Stimulated activated CD4-positive, alpha-beta T cell treated with anti-CD3 and anti-CD28 coated beads, Interleukin-1b, Interleukin-23, amount 100 ng/mL, for 24 hours (primary cell): Measurements from ENCODE around the gene C1R.
"Not testable (repeated sequence)": the region's sequence is repeated elsewhere in the genome, so short reads cannot be mapped to it uniquely, and the experiment has no call there.

Experiments used
- DNase-seq, 4 experiments: peaks; one replicate each; pipeline ENCODE4 v3.0.0-alpha.2; 2020; ENCODE audit warnings: low read depth in 4 of 4, low spot score in 1 of 4

C1R gene

DNA sequence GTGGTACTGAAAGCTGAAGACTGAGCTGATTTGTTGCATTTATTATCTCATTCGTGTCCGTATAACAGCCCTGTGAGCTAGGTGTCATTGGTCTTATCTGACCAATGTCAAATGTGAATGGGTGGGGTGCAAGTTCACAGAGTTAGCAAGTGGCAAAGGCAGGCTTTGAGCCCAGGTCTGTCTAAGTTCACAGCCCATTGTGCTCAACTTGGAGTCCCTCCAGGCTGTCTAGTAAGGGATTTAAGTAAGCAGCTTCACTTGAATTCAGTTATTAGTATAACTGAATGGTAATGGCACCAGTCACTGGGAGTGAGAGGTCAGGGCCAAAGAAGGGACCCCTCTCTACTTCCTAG, 23.3 kb downstream of the C1R start:
- no peak for DNase-seq

GRCh38 chr12:7068240-7068993, 23.8 kb downstream of the C1R start:
- DNase-seq: no peak

DNA sequence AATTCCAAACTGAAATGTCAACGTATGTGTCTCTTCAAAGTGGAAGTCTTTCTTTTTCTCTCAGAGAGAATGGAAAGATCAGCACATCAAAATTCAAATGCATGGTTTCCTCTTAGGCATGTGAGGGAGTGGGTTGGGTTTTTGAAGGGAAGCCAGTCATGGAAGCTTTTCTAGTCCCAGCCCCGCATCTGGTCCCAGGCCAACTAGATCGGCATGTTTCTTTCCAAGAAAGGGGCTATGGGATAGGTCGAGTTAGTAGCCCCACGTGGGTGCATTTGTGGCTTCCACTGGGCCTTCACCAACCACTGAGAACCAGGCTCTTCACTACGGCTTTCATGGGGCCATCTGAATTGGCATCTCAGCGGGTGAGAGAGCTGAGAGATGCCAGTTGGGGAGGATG, 25.1 kb downstream of the C1R start:
- DNase-seq: no peak

GRCh38 chr12:7066596-7066995, 25.6 kb downstream of the C1R start:
- no peak for DNase-seq

DNA sequence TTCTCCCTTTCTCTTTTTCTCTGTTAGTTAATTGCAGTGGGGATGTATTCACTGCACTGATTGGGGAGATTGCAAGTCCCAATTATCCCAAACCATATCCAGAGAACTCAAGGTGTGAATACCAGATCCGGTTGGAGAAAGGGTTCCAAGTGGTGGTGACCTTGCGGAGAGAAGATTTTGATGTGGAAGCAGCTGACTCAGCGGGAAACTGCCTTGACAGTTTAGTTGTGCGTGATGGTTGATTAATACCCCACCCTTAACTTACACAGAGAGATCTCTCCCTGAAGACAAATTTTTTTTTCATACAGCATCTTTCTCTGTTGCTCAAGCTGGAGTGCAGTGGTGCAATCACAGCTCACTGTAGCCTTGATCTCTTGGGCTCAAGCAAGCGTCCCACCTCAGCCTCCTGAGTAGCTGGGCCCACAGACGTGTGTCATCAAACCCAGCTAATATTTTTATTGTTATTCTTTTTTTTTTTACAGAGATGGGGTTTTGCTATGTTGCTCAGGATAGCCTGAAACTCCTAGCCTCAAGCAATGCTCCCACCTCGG, 27.1 kb downstream of the C1R start:
- no peak for DNase-seq

DNA sequence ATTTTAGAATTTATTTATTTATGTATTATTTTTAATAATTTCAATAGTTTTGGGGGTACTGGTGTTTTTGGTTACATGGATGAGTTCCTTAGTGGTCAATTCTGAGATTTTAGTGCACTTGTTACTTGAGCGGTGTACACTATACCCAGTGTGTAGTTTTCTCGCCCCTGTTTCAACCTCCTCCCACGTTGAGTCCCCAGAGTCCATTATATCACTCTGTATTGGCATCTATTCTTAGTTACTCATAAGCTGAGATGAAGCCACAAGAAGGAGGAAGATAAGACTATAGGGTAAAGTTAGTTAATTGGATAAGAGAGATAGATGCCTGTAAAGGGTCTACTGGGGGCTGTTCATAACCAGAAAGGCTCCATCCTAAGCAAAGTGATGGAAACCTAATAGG, 27.7 kb downstream of the C1R start:
- no peak for DNase-seq

- no peak for DNase-seq
Measured at GRCh38 chr12:7061596-7061995, 30.6 kb downstream of the C1R start.

GRCh38 chr12:7061138-7061537, 31.1 kb downstream of the C1R start:
- DNase-seq: no peak

GRCh38 chr12:7060353-7060954, 31.8 kb downstream of the C1R start, which contains the start of gene C1S:
TSS of gene C1S (plus strand) at chr12:7060718. CDS start at chr12:7061913, 1,195 bp downstream.
- DNase-seq: no peak

GRCh38 chr12:7059780-7060179, 32.5 kb downstream of the C1R start:
- no peak for DNase-seq

DNA sequence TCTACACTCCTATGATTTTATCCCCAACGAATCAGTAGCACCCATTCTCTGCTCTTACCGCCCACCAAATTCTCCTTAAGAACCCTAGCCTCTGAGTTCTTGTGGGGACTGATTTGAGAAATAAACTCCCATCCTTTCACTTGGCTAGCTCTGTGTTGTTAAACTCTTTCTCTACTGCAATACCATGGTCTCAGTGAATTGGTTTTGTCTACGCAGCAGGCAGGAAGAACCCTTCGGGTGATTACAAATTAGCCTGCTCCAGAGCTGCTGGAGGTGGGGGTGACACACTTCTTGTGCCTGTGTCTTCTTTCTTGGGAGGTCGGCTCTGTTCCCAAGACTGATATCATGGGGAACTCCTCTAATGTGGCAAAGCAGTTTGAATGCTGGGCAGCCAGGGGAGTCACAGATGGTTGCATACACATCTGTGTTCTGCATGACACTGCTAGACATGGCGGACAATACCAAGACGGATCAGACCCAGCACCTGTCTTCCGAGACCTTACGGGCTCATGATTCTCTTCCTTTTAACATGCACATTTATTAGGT, 33.3 kb downstream of the C1R start:
- DNase-seq: no peak

DNA sequence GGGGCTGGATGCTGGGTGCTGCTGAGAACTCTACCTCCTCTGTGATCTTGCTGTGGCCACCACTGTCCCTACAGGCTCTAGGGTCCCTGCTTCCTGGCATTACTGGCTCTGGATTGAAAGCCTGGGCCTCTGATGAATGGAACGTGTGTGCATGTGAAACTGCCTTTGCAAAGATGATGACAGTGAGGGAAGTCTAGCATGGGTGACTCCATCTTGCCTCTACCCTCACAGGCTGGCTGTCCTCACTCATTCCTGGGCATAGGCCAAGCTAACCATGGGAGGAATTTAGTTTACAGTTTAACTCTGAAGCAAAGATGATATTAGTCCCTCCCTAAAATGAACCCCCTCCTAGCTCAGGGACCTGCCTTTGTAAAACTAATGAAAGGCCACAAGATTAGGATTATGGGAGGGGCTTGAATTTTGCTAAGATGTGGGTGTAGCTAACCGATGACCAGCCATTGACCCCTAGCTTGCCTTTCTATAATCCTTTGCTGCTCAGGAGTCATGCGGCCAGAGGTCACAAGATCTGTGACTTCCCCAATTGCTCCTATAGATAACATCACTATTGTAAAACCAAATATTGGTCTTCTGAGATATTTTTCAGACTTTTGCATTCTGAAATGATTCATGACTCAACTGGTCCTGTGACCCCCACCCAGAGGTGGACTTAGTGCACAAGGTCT, 33.9 kb downstream of the C1R start:
- DNase-seq: no peak

DNA sequence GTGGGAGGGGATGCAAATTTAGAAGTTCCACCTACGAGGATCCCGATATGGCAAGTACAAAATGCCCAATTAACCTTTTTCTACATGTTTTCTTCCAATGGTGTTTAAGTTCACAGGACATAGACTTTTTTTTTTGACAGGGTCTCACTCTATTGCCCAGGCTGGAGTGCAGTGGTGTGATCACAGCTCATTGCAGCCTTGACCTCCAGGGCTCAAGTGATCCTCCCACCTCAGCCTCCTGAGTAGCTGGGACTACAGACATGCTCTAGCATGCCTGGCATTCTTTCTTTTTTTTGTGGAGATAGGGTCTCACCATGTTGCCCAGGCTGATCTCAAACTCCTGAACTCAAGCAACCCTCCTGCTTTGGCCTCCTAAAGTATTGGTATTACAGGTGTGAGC, 36.5 kb downstream of the C1R start:
- DNase-seq: not testable (repeated sequence)

- no peak for DNase-seq
Measured at GRCh38 chr12:7054925-7055324, 37.3 kb downstream of the C1R start.

DNA sequence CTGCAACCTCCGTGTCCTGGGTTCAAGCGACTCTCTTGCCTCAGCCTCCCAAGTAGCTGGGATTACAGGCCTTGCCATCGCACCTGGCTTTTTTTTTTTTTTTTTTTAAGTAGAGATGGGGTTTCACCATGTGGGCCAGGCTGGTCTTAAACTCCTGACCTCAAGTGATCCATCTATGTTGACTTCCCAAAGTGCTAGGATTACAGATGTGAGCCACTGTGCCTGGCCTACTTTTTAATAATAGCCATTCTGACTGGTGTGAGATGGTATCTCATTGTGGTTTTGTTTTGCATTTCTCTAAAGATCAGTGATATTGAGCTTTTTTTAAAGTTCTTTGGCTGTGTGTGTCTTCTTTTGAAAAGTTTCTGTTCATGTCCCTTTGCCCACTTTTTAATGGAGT, 42.3 kb downstream of the C1R start:
- DNase-seq: not testable (repeated sequence)

DNA sequence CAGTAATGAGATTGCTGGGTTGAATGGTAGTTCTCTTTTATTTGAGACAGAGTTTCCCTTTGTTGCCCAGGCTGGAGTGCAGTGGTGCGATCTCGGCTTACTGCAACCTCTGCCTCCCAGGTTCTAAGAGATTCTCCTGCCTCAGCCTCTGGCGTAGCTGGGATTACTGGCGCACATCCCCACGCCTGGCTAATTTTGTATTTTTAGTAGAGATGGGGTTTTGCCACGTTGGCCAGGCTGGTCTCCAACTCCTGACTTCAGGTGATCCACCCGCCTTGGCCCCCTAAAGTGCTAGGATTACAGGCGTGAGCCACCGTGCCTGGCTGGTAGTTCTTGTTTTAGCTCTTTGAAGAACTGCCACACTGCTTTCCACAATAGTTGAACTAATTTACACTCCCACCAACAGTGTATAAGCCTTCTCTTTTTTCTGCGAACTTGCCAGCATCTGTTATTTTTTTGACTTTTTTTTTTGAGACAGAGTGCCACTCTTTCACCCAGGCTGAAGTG, 42.7 kb downstream of the C1R start:
- DNase-seq: not testable (repeated sequence)

DNA sequence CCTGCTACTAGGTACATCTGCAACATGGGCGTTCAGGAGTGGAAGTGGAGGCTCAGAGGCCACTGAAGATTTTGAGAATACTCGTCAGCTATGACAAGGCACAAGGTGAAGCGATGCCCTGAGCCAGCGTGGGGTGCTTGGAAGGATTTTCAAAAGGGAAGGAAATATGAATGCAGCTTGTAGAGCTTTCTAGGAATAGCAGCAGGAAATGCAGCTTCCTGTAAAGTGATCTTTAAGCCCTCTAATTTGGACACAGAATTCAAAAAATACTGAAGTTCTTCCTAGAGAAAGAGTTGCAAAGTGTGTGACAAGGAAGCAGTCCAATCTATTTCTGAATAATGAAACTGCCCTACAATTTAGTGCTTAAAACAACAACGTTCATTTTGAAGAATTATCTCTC, 44.9 kb downstream of the C1R start:
- no peak for DNase-seq

DNA sequence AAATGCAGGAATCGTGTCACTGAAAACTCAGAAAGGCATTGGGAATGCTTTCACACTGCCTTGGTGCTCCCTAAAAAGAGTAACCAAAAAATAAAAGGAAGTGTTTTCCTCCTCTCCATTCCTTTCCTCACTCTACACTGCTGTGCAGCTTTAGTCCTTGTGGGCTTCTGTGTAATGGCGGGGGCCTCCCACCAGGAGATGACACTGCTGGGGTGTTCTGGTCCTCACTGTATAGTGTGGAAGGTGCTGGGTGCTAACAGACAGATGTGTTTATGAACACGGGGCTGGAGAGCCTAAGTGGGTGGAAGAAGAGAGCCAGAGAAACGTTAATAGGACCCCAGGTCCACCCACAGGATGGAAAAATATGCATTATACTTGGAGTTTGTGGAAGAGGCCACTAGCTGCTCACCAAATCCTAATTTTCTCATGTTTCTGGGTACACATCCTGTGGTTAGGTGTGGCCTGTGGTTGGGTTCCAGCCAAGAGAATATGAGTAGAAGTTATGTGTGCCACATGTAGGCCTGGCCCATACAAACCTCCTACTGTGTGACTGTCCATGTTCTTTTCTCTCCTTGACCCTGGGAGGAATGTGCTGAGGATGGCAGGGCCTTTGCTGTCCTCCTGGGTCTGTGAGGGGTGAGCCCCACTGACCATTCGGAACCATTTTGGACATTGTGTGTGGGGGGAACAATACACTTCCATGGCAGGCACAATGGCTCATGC, 45.7 kb downstream of the C1R start:
- no peak for DNase-seq

GRCh38 chr12:7045913-7046312, 46.3 kb downstream of the C1R start:
- DNase-seq: no peak

DNA sequence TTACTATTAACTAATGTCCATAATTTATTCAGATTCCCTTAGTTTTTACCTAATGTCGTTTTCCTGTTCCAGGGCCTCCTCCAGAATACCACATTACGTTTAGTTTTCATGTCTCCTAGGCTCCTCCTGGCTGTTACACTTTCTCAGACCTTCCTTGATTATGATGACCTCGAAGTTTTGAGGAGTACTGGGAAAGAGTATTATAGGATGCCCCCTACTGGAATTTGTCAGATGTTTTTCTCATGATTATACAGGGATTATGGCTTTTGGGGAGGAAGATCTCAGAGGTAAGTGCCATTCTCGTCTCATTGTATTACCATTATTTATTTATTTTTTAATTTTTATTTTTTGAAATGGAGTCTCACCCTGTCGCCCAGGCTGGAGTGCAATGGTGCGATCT, 49.4 kb downstream of the C1R start:
- DNase-seq: no peak

GRCh38 chr12:7039403-7039802, 52.8 kb downstream of the C1R start:
- no peak for DNase-seq
